Left ventricle myocardium inferior (tissue), 1 donor: ENCODE results near the gene KLHL29. TPM values are rescaled to one million over a fixed set of nuclear protein-coding genes. Genes with fewer than 3 reads are reported as not detected.

Experiments used
- DNase-seq: peaks from one replicate; pipeline ENCODE4 v3.0.0-alpha.2; 2020
- H3K27ac ChIP-seq: fragments of 200-600 bp; replicated peaks from 2 replicates; pipeline ENCODE4 v1.8.0; 2021
- H3K27me3 ChIP-seq: fragments of 200-600 bp; 2 replicates; pipeline ENCODE4 v1.8.0; 2021; ENCODE audit warnings: low read depth
- H3K36me3 ChIP-seq: fragments of 200-600 bp; 2 replicates; pipeline ENCODE4 v1.8.0; 2021
- H3K4me1 ChIP-seq: fragments of 200-600 bp; 2 replicates; pipeline ENCODE4 v1.8.0; 2021
- H3K4me3 ChIP-seq: fragments of 200-600 bp; 2 replicates; pipeline ENCODE4 v1.8.0; 2021; ENCODE audit warnings: mild to moderate bottlenecking, moderate library complexity
- H3K9me3 ChIP-seq: fragments of 200-600 bp; replicated peaks from 2 replicates; pipeline ENCODE4 v1.8.0; 2021
- intact Hi-C: fragments of 100-400 bp; cut with micrococcal nuclease; formaldehyde crosslinking; loops from one replicate; pipeline ENCODE4 v1.11.0; 2022
- total RNA-seq: library from RNA; stranded (reverse); fragmentation: NEBNext Ultra II Directional; extraction: Animal tissue kit (Norgen Biotek cat#: 25700); gene quantifications from one replicate; pipeline ENCODE4 v1.2.1, GENCODE V29; 2021
- TF ChIP-seq, protein P1 (sequence below): fragments of 200-600 bp; IDR thresholded peaks from 2 replicates; pipeline ENCODE4 v1.8.0; 2021; ENCODE audit warnings: antibody characterized with exemption, mild to moderate bottlenecking, borderline replicate concordance
- donor health status: DM: no; HTN: yes; CAD: no; lungs with severe emphysema.

The KLHL29 gene
- total RNA-seq, 1 donor from 2014 or later: 1.1 TPM

DNA sequence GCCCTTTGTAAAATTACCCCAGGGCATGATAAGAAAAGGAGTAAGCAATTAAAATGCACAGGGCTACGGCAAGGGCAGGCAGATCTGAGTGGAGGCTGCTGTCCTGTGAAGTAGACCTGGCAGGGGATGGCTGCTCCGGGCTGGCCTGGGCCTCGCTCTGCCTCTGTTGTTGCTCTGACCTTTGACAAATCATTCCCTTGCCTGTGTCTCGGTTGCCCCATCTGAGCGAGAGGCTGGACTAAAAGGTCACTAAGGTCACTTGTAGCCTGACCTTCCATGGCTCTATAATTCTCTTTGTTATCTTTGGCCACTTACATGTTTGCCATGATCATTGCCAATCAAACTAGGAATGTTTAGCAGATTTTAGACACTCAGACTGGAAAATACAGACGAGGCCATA, 118.1 kb downstream of the KLHL29 start:
- Histone ChIP-seq H3K9me3 (no peaks in the 10 kb centered on the region), H3K36me3 (no peaks in the 10 kb centered on the region), H3K4me3 (no peak overlapping the region), H3K4me1 (peaks cover 59% of the 10 kb centered on the region), H3K27me3 (peaks cover 30% of the 10 kb centered on the region), H3K27ac (no peak overlapping the region)
- TF ChIP-seq, protein P1, sequence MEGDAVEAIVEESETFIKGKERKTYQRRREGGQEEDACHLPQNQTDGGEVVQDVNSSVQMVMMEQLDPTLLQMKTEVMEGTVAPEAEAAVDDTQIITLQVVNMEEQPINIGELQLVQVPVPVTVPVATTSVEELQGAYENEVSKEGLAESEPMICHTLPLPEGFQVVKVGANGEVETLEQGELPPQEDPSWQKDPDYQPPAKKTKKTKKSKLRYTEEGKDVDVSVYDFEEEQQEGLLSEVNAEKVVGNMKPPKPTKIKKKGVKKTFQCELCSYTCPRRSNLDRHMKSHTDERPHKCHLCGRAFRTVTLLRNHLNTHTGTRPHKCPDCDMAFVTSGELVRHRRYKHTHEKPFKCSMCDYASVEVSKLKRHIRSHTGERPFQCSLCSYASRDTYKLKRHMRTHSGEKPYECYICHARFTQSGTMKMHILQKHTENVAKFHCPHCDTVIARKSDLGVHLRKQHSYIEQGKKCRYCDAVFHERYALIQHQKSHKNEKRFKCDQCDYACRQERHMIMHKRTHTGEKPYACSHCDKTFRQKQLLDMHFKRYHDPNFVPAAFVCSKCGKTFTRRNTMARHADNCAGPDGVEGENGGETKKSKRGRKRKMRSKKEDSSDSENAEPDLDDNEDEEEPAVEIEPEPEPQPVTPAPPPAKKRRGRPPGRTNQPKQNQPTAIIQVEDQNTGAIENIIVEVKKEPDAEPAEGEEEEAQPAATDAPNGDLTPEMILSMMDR: no peak
- no peak for DNase-seq
- intact Hi-C loops: no loop called here

DNA sequence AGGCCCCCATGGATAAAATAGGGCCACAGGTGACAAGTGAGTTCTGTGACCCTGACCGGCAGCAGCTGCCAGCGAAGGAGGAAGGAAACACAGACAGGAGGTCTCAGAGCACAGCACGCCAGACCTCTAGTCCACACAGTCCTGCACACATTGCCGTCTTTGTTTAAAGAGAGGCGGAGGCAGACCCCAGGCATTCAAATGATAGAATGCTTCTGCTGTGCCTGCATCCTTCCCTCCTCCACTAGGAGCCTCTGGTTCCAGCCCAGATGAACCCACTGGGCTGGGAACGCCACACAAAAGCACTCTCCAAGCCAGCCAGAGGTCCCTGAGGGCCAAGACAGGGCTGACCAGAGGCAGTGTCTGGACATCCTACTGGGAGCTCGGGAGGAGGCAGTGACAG, 118.7 kb downstream of the KLHL29 start:
- intact Hi-C loops: no loop called here
- H3K27ac ChIP-seq: no peak overlapping the region
- peaks cover 36% of the 10 kb centered on the region for H3K27me3 ChIP-seq
- TF ChIP-seq, protein P1: no peak
- no peaks in the 10 kb centered on the region for H3K9me3 ChIP-seq
- peaks cover 56% of the 10 kb centered on the region for H3K4me1 ChIP-seq
- no peaks in the 10 kb centered on the region for H3K36me3 ChIP-seq
- no peak for DNase-seq
- H3K4me3 ChIP-seq: no peak overlapping the region

DNA sequence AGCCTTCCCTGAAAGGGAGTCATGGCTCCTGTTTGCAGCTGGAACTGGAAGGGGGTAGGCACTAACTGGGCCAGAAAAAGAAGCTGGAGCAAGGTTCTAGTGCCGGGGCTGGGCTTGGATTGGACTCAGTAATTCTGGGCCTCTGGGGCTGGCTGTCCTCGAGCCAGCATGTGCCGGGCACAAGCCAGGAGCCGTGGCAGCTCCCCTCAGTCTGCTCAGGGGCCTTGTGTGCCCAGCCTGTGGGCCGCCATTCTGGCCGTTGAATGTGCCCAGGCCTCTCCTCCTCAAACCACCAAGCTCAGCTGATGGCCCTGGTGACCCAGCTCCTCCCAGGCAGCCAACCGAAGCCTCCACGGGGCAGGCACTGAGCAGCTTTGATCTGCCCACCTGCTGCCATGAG, 119.6 kb downstream of the KLHL29 start:
- TF ChIP-seq, protein P1: no peak
- no peaks in the 10 kb centered on the region for H3K36me3 ChIP-seq
- no peak for DNase-seq
- H3K27me3 ChIP-seq: peaks cover 44% of the 10 kb centered on the region
- no peak overlapping the region for H3K4me3 ChIP-seq
- intact Hi-C loops: no loop called here
- peaks cover 53% of the 10 kb centered on the region for H3K4me1 ChIP-seq
- no peaks in the 10 kb centered on the region for H3K9me3 ChIP-seq
- H3K27ac ChIP-seq: no peak overlapping the region

DNA sequence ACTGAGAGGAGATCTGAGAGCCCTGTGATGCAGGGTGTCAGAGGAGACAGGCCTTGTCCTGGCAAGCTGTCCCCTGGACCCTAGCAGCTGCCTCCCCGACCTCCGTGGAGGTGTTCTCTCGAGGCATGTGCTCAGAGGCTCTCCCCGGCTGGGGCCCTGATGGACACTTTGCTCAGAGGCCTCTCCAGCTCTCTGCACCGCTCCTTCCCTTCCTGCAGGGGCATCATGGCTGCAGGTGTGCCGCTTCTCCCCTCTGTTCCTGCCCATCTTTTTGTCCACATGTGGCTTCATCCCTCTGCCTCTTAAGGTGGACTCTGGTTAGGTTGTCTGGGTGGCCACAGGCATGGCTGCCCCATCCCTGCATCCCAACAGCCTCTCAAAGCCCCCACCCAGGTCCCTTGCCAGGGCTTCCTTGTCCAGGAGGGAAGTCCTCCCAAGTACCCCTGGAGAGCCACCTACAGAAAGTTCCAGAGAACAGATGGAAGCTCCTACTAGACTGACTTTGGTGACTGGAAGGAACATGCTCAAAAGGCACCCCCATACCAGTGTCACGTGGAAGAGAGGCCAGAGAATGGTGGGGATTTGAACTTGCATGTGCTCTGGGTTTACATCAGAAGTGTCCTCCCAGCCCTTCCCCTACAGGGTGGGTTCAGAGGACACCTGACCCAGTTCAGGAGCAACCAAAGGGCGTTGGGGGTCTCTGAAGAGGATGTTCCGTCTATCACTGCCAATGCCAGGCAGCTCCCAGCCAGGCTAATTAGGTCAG, 120.4 kb downstream of the KLHL29 start:
- no peaks in the 10 kb centered on the region for H3K9me3 ChIP-seq
- H3K36me3 ChIP-seq: no peaks in the 10 kb centered on the region
- TF ChIP-seq, protein P1: no peak
- no peak overlapping the region for H3K27ac ChIP-seq
- no peak overlapping the region for H3K4me3 ChIP-seq
- peaks cover 53% of the 10 kb centered on the region for H3K4me1 ChIP-seq
- intact Hi-C loops: no loop called here
- H3K27me3 ChIP-seq: peaks cover 45% of the 10 kb centered on the region
- no peak for DNase-seq

DNA sequence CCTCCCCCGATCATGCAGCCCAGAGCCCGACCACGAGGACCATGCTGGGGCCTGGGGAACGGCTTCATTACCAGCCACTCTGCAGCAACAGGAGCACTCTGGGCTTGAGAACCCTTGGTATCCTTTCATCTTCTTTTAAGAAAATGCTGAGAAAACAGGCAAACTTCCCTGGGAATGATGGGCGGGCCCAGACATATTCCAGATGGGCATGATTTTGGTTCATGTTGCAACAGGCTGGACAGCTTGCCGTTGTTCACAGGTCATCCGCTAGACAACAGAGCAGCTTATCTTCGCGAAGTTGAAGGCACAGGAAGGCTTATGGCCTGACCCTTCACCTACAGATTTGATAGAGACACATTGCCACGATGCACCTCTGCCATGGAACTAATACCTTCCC, 121.0 kb downstream of the KLHL29 start:
- Histone ChIP-seq H3K9me3 (no peaks in the 10 kb centered on the region), H3K27me3 (peaks cover 45% of the 10 kb centered on the region), H3K4me3 (no peak overlapping the region), H3K4me1 (peaks cover 59% of the 10 kb centered on the region), H3K27ac (peak overlapping the region; percentile 4), H3K36me3 (no peaks in the 10 kb centered on the region)
- DNase-seq: no peak
- TF ChIP-seq, protein P1: no peak
- intact Hi-C loops: no loop called here
